GM12891 (cell line): ENCODE results near the gene INTS6.

Experiments
- POLR2A ChIP-seq: IDR thresholded peaks from 2 replicates; pipeline ENCODE4 v1.6.1; 2011; ENCODE audit warnings: low read depth, low read length, control low read depth
- POLR2AphosphoS5 ChIP-seq: IDR thresholded peaks from 2 replicates; pipeline ENCODE4 v1.6.1; 2011; ENCODE audit warnings: low read depth, low read length, control low read depth

- TF ChIP-seq POLR2A = no peak
- no peak for TF ChIP-seq POLR2AphosphoS5
Observed at GRCh38 chr13:51412431-51412830, 40.4 kb downstream of the INTS6 start.
